ENCODE results near the gene USP34. TPM values are rescaled to one million over a fixed set of nuclear protein-coding genes. Genes with fewer than 3 reads are reported as not detected.
"Not testable (repeated sequence)": the region's sequence is repeated elsewhere in the genome, so short reads cannot be mapped to it uniquely, and the experiment has no call there.

USP34 gene
- total RNA-seq, 1 donor from 2014 or later, result 88.2 TPM

GRCh38 chr2:61158356-61158955 is 312.4 kb downstream of the USP34 start:
- no peak for DNase-seq (ENCODE audit: low spot score)

GRCh38 chr2:61157371-61158003 is 313.4 kb downstream of the USP34 start:
- no peak for DNase-seq (ENCODE audit: low spot score)

GRCh38 chr2:61151436-61151835 is 319.5 kb downstream of the USP34 start:
- no peak for DNase-seq (ENCODE audit: low spot score)

GRCh38 chr2:61149074-61149473 is 321.8 kb downstream of the USP34 start:
- no peak for DNase-seq (ENCODE audit: low spot score)

DNA sequence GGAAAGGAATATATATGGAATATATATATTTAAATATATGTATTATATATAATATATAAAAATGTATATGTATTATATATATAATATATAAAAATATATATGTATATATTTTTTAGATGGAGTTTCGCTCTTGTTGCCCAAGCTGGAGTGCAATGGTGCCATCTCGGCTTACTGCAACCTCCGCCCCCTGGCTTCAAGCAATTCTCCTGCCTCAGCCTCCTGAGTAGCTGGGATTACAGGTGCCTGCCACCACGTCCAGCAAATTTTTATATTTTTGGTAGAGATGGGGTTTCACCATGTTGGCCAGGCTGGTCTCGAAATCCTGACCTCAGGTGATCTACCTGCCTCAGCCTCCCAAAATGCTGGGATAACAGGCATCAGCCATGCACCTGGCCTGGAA is 322.8 kb downstream of the USP34 start:
- not testable (repeated sequence) for DNase-seq (ENCODE audit: low spot score)

- no peak for DNase-seq (ENCODE audit: low spot score)
Observed at GRCh38 chr2:61145990-61146389, 324.9 kb downstream of the USP34 start.

- DNase-seq (ENCODE audit: low spot score), result peak; percentile 98
Observed at GRCh38 chr2:61144697-61145268, 326.1 kb downstream of the USP34 start.

DNA sequence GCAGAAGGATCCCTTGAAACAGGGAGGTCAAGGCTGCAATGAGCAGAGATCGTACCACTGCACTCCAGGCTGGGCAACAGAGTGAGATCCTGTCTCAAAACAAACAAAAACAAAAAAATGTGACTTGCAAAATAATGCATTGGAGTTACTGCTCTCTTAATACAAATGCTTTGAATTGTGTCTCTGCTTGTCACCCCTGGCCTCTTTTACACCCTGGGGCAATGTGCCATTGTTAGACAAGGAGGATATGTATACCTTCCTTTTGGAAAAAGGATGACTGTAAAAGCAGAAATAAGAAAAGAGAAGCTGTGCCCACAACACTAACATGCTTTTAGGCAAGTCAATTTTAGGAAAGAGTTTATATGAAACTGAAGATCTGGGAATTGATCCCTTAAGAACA is 329.7 kb downstream of the USP34 start:
- DNase-seq (ENCODE audit: low spot score), result no peak

GRCh38 chr2:61138859-61139258 is 332.0 kb downstream of the USP34 start:
- no peak for DNase-seq (ENCODE audit: low spot score)

Other genes with a start within 250 kb of the USP34 start
- gene XPO1, start 67.3 kb upstream of the USP34 start, total RNA-seq, result 134 TPM